Skeletal muscle satellite cell (primary cell): ENCODE measurements around the gene GARNL3.
A peak's percentile ranks its signal among the peaks of the same experiment; 100 is the strongest.

Source experiments
- H3K27me3 ChIP-seq: 2 replicates; pipeline ENCODE4 v1.7.0; 2013; ENCODE audit warnings: low read length; ENCODE audit not compliant: control insufficient read depth, insufficient read depth
- H3K36me3 ChIP-seq: 2 replicates; pipeline ENCODE4 v1.7.0; 2013; ENCODE audit warnings: mild to moderate bottlenecking, control low read depth, low read length; ENCODE audit not compliant: insufficient read depth
- H3K4me1 ChIP-seq: 2 replicates; pipeline ENCODE4 v1.7.0; 2013; ENCODE audit warnings: low read length; ENCODE audit not compliant: control insufficient read depth, insufficient read depth
- H3K4me2 ChIP-seq: 2 replicates; pipeline ENCODE4 v1.7.0; 2013; ENCODE audit warnings: mild to moderate bottlenecking, low read length
- H3K4me3 ChIP-seq: 2 replicates; pipeline ENCODE4 v1.7.0; 2013; ENCODE audit warnings: low read length
- H3K9ac ChIP-seq: 2 replicates; pipeline ENCODE4 v1.7.0; 2013; ENCODE audit warnings: mild to moderate bottlenecking, low read depth, low read length, moderate library complexity
- H3K9me3 ChIP-seq: replicated peaks from 2 replicates; pipeline ENCODE4 v1.7.0; 2013; ENCODE audit warnings: mild to moderate bottlenecking, control low read depth, low read length

The GARNL3 gene

DNA sequence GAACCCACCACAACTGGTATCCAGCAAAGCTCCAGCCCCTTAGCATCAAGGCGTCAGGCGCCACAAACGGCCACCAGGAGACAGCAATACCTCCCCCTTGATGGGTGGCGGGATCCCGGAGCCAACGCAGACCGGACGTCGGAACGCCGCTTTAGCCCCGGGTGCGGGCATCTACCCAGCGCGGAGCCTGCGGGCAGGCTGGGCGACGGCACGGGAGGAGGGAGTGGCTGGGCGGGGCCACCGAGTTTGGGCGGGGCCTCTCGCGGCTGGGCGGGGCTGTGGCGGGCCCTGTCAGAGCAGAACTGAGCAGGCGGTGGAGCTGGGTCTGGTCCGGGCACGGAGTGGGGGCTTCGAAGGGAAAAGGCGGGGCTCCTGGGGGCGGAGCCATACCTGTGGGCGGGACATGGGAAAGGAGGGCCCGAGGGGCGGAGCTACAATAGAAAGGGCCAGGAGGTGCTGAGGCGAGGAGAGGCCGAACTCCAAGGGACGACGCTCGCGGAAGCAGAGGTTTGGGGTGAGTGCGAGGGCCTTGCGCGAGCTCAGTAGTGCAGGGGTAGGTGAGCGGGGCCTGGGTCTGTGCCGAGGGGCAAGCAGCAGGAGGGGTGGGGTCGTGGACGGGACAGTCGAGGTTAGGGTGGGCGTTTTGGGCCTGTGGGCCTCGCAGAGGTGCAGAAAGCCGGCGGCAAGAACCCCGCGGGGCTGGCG, 40.2 kb upstream of the GARNL3 start:
- Histone ChIP-seq H3K9ac (no peak overlapping the region), H3K4me3 (peak overlapping the region; percentile 73)

DNA sequence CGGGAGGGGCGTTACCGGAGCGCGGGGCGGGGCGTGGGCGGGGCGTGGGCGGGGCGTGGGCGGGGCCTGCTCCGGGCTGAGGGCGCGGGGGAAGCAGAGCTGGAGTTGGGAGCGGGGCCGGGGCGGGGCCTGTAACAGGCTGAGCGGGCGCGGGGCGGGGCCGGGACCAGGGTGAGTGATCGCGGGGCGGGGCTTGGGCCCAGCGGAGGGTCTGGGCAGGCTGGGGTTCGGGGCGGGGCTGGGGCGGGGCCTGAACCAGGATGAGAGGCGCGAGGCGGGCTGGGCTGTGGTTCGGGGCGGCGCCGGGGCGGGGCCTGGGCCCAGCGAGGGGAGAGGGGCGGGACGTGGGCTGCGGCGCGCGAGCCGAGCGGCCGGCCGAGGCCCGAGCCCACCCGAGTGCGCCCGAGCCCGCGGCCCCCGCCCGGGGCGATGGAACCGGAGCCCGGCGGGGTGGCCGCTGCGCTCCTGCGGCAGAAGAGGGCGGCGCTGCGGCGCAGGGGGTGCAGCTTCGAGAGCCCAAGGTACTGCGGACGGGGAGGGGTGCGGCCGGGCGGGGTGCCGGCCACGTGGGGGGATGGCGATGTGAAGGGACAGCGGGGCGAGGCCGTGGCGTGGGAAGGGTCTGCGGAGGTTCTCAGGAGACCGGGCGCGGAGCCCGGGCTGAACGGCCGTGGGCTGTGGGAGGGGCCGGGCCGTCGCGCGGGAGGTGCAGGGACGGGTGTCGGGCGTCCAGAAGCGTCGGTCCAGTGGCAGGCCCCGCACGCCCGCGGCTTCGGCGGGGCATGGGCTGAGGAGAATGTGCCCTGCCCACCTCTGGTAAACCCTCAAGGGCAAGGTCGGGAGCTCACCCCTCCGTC, 39.5 kb upstream of the GARNL3 start:
- Histone ChIP-seq H3K9me3 (no peaks in the 10 kb centered on the region), H3K27me3 (peaks cover 51% of the 10 kb centered on the region), H3K36me3 (no peaks in the 10 kb centered on the region), H3K4me1 (peaks cover 8% of the 10 kb centered on the region), H3K4me2 (peak overlapping the region; percentile 91), H3K4me3 (peak overlapping the region; percentile 73), H3K9ac (no peak overlapping the region)

More for the DNA sequence above, 40.2 kb upstream of the GARNL3 start:
- H3K36me3 ChIP-seq, result no peaks in the 10 kb centered on the region
- H3K4me2 ChIP-seq, result peak overlapping the region; percentile 91
- peaks cover 51% of the 10 kb centered on the region for H3K27me3 ChIP-seq
- peaks cover 8% of the 10 kb centered on the region for H3K4me1 ChIP-seq
- H3K9me3 ChIP-seq, result no peaks in the 10 kb centered on the region

DNA sequence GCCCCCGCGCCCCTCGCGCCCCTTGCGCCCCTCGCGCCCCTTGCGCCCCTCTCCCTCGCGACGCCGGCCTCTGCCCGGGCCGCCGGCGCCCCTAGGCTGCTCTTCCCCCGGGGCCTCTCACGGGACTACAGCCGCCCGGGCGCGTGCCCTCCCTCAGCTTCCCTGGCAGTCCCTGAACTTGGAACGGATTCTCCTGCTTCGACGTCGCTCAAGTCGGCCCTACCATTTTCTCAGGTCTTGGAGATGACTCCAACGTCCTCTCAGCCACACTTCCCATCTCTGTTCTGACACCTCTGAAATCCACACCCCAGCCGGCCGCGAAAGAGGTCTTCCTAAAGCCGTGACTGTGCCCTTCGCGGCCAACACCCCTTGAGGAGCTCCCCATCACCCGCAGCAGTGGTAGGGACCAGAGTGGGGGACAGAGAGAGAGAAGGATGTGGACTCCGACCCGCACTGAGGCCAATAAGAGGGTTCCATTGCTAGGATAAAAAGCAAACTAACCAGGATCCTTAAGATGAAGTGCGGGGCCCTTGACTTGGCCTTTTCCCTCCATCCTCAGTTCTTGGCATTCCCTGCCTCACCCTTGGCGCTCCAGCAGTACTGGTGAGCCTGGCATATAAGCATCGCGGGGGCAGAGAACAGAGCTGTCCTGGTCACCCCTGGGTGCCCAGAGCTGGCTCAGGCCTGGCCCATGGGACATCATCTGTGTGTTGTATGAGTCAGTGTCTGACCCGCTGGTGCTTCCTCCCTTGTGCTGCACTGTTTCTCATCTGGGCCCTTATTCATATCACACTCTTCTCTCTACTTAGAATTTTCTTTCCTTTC, 38.6 kb upstream of the GARNL3 start:
- H3K4me1 ChIP-seq, result peaks cover 8% of the 10 kb centered on the region
- H3K4me3 ChIP-seq, result no peak overlapping the region
- H3K9ac ChIP-seq, result no peak overlapping the region
- peaks cover 43% of the 10 kb centered on the region for H3K27me3 ChIP-seq
- H3K9me3 ChIP-seq, result no peaks in the 10 kb centered on the region
- H3K4me2 ChIP-seq, result peak overlapping the region; percentile 88
- no peaks in the 10 kb centered on the region for H3K36me3 ChIP-seq

DNA sequence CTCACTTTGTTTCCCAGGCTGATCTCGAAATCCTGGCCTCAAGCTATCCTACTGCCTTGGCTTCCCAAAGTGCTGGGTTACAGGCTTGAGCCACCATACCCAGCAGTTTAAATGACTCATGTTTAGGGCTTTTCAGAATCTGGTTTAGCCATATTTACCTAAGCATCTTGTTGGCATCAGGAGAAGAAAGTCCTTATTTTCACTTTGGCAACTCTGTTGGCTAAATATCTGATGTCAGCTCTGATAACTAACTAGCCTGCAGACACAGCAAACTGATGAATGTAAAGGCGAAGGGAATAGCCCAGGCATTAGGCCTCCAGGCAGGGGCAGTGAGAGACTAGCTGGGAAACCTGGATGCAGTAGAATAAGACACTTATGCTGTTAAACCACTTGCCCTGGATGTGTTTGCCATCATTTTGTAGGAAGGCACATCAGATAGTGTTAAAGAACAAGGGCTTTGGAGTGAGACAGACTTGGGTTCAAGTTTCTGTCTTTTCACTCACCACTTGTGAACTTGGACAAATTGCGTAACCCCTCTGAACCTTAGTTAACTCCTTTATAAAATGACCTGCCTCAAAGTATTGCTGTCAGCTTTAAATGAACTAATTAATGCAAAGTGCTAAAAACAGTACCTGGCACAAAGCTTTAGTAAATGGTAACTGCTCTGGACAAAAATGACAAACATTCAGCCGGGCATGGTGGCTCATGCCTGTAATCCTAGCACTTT, 34.7 kb upstream of the GARNL3 start:
- Histone ChIP-seq H3K9ac (no peak overlapping the region), H3K4me3 (no peak overlapping the region), H3K9me3 (no peaks in the 10 kb centered on the region), H3K27me3 (peaks cover 30% of the 10 kb centered on the region), H3K4me2 (no peak overlapping the region), H3K36me3 (no peaks in the 10 kb centered on the region), H3K4me1 (peaks cover 4% of the 10 kb centered on the region)

DNA sequence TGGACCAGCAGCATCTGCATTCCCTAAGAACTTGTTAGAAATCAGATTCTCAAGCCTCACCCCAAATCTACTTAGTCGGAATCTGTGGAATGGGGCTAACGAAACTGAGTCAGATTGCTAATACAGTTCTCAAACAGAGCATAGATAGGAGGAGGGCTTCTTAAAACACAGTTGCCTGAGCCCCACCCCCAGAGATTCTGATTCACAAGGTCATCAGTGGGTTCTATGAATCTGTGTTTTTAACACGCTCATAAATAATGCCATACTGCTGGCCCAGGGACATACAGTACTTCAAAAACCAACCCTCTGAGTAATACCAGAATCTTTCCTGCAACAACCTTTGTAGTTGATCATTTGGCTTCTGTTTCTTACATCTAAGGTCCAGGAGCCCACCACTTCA, 32.9 kb upstream of the GARNL3 start:
- H3K27me3 ChIP-seq, result peaks cover 36% of the 10 kb centered on the region
- no peak overlapping the region for H3K4me3 ChIP-seq
- H3K9ac ChIP-seq, result no peak overlapping the region
- H3K36me3 ChIP-seq, result no peaks in the 10 kb centered on the region
- no peak overlapping the region for H3K4me2 ChIP-seq
- H3K9me3 ChIP-seq, result no peaks in the 10 kb centered on the region
- no peaks in the 10 kb centered on the region for H3K4me1 ChIP-seq

DNA sequence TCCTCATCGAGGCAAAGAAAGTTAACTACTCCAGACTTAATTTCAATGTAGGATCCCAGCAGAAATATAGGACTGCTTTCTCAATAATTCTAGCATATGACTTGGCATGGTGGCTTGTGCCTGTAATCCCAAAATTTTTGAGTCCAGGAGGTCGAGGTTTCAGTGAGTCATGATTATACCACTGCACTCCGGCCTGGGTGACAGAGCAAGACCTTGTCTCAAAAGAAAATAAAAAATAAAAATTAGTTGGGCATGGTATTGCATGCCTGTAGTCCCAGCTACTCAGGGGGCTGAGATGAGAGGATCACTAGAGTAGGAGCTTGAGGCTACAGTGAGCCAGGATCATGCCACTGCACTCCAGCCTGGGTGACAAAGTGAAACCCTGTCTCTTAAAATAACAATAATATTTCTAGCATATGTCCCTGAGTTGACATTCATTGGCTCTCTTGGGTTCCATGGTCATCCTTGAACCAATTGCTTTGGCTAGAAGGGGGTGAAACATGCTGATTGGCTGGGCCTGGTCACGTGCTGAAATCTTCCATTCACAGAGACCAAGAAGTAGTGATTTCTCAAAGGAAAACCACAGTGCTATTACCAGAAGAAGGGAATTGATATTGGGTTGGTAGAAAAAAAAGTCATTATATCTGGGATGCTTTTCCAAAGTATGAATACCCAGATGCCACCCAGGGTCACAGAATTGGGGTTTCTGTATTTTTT, 31.6 kb upstream of the GARNL3 start:
- peaks cover 42% of the 10 kb centered on the region for H3K27me3 ChIP-seq

DNA sequence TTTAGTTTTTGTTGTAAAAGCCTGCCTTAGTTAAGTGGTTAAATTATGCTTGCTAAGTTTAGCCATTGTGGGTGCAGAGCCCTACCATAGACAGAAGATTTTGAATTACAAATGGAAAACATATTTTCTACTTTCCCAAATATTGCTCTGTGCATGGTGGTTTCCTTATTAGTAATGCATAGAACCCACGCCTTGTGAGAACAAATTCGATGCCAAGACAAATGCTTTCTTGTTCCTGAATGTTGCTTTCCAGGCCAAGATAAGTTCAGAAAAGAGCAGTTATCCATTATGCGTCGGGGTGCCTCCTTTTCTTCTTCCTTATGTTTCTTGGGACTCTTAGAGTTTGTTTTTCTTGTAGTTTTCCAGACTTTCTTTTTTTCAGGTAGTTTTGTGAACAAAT, 31.0 kb upstream of the GARNL3 start:
- Histone ChIP-seq H3K27me3 (peaks cover 44% of the 10 kb centered on the region), H3K4me3 (no peak overlapping the region), H3K9ac (no peak overlapping the region), H3K36me3 (no peaks in the 10 kb centered on the region), H3K4me2 (no peak overlapping the region), H3K9me3 (no peaks in the 10 kb centered on the region), H3K4me1 (no peaks in the 10 kb centered on the region)

More for the DNA sequence above, 31.6 kb upstream of the GARNL3 start:
- Histone ChIP-seq H3K9ac (no peak overlapping the region), H3K4me1 (no peaks in the 10 kb centered on the region), H3K4me2 (no peak overlapping the region), H3K36me3 (no peaks in the 10 kb centered on the region), H3K9me3 (no peaks in the 10 kb centered on the region), H3K4me3 (no peak overlapping the region)

DNA sequence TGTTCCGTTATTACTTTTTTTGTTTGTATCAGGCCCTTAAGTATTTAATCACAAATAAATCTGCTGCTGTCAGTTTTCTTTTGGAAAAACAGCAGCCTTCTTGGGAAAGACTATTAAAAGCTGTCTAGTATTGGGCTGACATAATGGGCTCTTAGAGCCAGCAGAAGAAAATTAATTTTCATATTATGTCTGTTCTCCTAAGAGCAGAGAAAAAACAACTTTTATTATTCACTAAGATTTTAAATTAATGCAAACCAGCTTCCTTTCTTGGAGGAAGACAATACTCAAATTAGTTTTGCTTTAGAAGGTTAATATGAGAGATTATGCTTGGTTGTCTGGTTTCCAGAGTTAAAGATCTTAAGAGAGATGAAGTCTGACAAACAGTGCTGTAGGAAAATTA, 30.6 kb upstream of the GARNL3 start:
- no peaks in the 10 kb centered on the region for H3K36me3 ChIP-seq
- H3K4me3 ChIP-seq, result no peak overlapping the region
- no peak overlapping the region for H3K4me2 ChIP-seq
- H3K27me3 ChIP-seq, result peaks cover 48% of the 10 kb centered on the region
- no peaks in the 10 kb centered on the region for H3K4me1 ChIP-seq
- H3K9me3 ChIP-seq, result no peaks in the 10 kb centered on the region
- H3K9ac ChIP-seq, result no peak overlapping the region

DNA sequence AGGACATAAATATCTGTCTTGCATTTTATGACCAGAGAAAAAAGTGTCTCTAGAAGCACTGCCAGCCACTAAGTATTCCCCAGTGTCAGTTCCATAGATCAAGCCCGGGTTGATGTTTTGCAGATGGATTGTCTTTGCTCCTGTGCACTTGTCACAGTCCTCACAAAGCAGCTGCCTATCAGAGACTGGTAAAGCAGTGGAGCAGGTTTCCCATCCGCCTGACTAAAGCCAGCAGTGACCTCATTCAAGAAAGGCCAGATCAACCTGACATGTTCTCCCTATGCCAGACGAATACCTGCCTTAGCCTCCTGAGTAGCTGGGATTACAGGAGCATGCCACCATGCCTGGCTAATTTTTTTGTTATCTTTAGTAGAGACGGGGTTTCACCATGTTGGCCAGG, 26.8 kb upstream of the GARNL3 start:
- Histone ChIP-seq H3K4me3 (no peak overlapping the region), H3K27me3 (peaks cover 42% of the 10 kb centered on the region), H3K4me1 (no peaks in the 10 kb centered on the region), H3K4me2 (no peak overlapping the region), H3K9me3 (no peaks in the 10 kb centered on the region), H3K36me3 (no peaks in the 10 kb centered on the region), H3K9ac (no peak overlapping the region)

DNA sequence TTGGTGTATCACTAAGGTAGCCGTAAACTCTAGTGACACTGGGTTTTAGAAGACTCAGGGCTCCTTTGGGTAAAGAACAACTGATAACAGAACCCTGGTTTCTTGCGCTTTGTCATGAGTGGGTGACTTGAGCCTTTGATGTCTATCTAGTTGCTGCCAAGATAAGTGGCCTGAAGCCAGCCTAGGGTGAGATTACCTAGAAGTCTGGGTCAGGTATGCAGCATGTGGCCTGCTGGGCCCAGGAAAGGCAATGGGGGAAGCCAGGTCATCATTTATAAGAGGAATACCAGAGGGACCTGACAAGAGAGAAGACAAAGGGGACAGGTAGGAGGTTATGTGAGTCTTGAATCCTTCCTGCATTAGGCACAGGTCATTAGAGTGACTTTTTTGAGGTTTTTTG, 23.2 kb upstream of the GARNL3 start:
- Histone ChIP-seq H3K36me3 (no peaks in the 10 kb centered on the region), H3K9me3 (no peaks in the 10 kb centered on the region), H3K4me1 (peaks cover 8% of the 10 kb centered on the region), H3K9ac (no peak overlapping the region), H3K27me3 (peaks cover 16% of the 10 kb centered on the region), H3K4me3 (no peak overlapping the region), H3K4me2 (no peak overlapping the region)
